ENCODE data around the gene TEDC1. TPM values are rescaled to one million over a fixed set of nuclear protein-coding genes. Genes with fewer than 3 reads are reported as not detected.

TEDC1 gene
- total RNA-seq, 1 experiment from 2014 or later, result 17.9 TPM

DNA sequence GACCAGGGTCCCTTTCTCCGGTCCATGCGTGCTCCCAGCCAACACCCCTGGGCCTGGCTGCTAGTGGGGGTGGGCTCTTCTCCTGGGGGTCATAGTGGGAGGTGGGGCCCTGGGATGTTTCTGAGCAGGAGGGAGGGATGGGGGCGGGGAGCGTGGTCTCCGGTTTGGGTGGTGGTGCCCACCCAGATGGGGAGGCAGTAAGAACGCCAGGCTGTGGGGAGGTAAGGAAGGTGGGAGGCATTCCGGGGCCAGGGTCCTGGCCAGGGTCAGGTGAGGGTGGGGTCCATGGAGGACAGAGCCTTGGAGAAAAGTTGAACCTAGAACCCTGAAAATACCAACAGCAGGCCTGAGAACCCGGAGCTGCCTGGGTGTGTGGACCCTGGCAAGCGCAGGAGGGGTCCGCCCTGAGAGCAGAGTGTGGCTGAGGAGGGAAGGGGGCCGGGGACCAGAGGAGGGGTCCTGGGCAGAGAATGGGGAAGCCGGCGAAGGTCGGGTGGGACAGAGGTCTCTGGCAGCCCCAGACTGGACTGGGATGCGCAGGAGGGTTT lies 10.8 kb upstream of the TEDC1 start:
- DNase-seq (ENCODE audit: low spot score) (no peak), ATAC-seq (no peak)
- Mint-ChIP-seq H3K4me1 (peaks cover 21% of the 10 kb centered on the region), H3K4me3 (no peak overlapping the region), H3K27ac (no peak overlapping the region), H3K27me3 (ENCODE audit: low read depth) (peaks cover 86% of the 10 kb centered on the region), H3K36me3 (no peaks in the 10 kb centered on the region), H3K9me3 (no peaks in the 10 kb centered on the region)
- CTCF ChIA-PET, result interaction anchor here (0.6 to 5.1 kb wide), 59 partner anchors 9 to 654 kb away, joined by 3 to 116 read pairs (median 4); partner anchors contain the start of genes BRF1, CDCA4, JAG2 and NUDT14
- POLR2A ChIA-PET, result interaction anchor here (1.4 to 1.7 kb wide), 3 partner anchors 8 to 11 kb away, joined by 3 to 10 read pairs (median 6); no protein-coding TSS in a partner anchor
- TF ChIP-seq FOXP1 (CRISPR knock-in tag; IDR thresholded peaks at IDR 0.05; ENCODE audit: borderline replicate concordance) (no peak), MYBL2 (CRISPR knock-in tag; IDR thresholded peaks at IDR 0.05) (no peak), ZNF396 (CRISPR knock-in tag; IDR thresholded peaks at IDR 0.05; ENCODE audit: borderline replicate concordance) (no peak), HMGA2 (CRISPR knock-in tag; IDR thresholded peaks at IDR 0.05) (no peak), PRRX2 (CRISPR knock-in tag; IDR thresholded peaks at IDR 0.05) (no peak), JAZF1 (CRISPR knock-in tag; IDR thresholded peaks at IDR 0.05) (no peak), RORB (CRISPR knock-in tag; IDR thresholded peaks at IDR 0.05) (no peak), ZNF121 (CRISPR knock-in tag; IDR thresholded peaks at IDR 0.05) (no peak), SP1 (CRISPR knock-in tag; conservative IDR thresholded peaks at IDR 0.05) (no peak), NFE2L1 (CRISPR knock-in tag; IDR thresholded peaks at IDR 0.05) (no peak), ELF4 (CRISPR knock-in tag; IDR thresholded peaks at IDR 0.05; ENCODE audit: low read depth) (no peak)
- TF ChIP-seq, protein P1, sequence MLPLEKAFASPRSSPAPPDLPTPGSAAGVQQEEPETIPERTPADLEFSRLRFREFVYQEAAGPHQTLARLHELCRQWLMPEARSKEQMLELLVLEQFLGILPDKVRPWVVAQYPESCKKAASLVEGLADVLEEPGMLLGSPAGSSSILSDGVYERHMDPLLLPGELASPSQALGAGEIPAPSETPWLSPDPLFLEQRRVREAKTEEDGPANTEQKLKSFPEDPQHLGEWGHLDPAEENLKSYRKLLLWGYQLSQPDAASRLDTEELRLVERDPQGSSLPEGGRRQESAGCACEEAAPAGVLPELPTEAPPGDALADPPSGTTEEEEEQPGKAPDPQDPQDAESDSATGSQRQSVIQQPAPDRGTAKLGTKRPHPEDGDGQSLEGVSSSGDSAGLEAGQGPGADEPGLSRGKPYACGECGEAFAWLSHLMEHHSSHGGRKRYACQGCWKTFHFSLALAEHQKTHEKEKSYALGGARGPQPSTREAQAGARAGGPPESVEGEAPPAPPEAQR (CRISPR knock-in tag; IDR thresholded peaks at IDR 0.05), result no peak
- TF ChIP-seq, protein P2, sequence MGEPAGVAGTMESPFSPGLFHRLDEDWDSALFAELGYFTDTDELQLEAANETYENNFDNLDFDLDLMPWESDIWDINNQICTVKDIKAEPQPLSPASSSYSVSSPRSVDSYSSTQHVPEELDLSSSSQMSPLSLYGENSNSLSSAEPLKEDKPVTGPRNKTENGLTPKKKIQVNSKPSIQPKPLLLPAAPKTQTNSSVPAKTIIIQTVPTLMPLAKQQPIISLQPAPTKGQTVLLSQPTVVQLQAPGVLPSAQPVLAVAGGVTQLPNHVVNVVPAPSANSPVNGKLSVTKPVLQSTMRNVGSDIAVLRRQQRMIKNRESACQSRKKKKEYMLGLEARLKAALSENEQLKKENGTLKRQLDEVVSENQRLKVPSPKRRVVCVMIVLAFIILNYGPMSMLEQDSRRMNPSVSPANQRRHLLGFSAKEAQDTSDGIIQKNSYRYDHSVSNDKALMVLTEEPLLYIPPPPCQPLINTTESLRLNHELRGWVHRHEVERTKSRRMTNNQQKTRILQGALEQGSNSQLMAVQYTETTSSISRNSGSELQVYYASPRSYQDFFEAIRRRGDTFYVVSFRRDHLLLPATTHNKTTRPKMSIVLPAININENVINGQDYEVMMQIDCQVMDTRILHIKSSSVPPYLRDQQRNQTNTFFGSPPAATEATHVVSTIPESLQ (CRISPR knock-in tag; IDR thresholded peaks at IDR 0.05), result no peak
- TF ChIP-seq, protein P3, sequence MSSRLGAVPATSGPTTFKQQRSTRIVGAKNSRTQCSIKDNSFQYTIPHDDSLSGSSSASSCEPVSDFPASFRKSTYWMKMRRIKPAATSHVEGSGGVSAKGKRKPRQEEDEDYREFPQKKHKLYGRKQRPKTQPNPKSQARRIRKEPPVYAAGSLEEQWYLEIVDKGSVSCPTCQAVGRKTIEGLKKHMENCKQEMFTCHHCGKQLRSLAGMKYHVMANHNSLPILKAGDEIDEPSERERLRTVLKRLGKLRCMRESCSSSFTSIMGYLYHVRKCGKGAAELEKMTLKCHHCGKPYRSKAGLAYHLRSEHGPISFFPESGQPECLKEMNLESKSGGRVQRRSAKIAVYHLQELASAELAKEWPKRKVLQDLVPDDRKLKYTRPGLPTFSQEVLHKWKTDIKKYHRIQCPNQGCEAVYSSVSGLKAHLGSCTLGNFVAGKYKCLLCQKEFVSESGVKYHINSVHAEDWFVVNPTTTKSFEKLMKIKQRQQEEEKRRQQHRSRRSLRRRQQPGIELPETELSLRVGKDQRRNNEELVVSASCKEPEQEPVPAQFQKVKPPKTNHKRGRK (CRISPR knock-in tag; IDR thresholded peaks at IDR 0.05; ENCODE audit: borderline replicate concordance), result no peak
- TF ChIP-seq, protein P4, sequence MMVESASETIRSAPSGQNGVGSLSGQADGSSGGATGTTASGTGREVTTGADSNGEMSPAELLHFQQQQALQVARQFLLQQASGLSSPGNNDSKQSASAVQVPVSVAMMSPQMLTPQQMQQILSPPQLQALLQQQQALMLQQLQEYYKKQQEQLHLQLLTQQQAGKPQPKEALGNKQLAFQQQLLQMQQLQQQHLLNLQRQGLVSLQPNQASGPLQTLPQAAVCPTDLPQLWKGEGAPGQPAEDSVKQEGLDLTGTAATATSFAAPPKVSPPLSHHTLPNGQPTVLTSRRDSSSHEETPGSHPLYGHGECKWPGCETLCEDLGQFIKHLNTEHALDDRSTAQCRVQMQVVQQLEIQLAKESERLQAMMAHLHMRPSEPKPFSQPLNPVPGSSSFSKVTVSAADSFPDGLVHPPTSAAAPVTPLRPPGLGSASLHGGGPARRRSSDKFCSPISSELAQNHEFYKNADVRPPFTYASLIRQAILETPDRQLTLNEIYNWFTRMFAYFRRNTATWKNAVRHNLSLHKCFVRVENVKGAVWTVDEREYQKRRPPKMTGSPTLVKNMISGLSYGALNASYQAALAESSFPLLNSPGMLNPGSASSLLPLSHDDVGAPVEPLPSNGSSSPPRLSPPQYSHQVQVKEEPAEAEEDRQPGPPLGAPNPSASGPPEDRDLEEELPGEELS (CRISPR knock-in tag; IDR thresholded peaks at IDR 0.05), result no peak
- TF ChIP-seq, protein P5, sequence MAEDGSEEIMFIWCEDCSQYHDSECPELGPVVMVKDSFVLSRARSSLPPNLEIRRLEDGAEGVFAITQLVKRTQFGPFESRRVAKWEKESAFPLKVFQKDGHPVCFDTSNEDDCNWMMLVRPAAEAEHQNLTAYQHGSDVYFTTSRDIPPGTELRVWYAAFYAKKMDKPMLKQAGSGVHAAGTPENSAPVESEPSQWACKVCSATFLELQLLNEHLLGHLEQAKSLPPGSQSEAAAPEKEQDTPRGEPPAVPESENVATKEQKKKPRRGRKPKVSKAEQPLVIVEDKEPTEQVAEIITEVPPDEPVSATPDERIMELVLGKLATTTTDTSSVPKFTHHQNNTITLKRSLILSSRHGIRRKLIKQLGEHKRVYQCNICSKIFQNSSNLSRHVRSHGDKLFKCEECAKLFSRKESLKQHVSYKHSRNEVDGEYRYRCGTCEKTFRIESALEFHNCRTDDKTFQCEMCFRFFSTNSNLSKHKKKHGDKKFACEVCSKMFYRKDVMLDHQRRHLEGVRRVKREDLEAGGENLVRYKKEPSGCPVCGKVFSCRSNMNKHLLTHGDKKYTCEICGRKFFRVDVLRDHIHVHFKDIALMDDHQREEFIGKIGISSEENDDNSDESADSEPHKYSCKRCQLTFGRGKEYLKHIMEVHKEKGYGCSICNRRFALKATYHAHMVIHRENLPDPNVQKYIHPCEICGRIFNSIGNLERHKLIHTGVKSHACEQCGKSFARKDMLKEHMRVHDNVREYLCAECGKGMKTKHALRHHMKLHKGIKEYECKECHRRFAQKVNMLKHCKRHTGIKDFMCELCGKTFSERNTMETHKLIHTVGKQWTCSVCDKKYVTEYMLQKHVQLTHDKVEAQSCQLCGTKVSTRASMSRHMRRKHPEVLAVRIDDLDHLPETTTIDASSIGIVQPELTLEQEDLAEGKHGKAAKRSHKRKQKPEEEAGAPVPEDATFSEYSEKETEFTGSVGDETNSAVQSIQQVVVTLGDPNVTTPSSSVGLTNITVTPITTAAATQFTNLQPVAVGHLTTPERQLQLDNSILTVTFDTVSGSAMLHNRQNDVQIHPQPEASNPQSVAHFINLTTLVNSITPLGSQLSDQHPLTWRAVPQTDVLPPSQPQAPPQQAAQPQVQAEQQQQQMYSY (CRISPR knock-in tag; IDR thresholded peaks at IDR 0.05), result no peak
